SK-N-SH (cell line): ENCODE measurements around the gene GPR87. TPM values are rescaled to one million over a fixed set of nuclear protein-coding genes. Genes with fewer than 3 reads are reported as not detected.

ENCODE experiments used
- CTCF ChIA-PET: fragments of 300-600, 350-600 bp; formaldehyde crosslinking; extraction: SDS; loops from one replicate; lab custom pipeline; 2021; lab: Yijun Ruan, JAX
- POLR2A ChIA-PET: fragments of 350-600 bp; sonication (Branson Sonifier 250); formaldehyde crosslinking; extraction: SDS; loops from one replicate; lab custom pipeline; 2020; ENCODE audit warnings: antibody characterized with exemption, inconsistent platforms; lab: Yijun Ruan, JAX
- DNase-seq: peaks from one replicate; pipeline ENCODE4 v3.0.0; 2012
- H2AFZ ChIP-seq: fragments of 200-600 bp; sonication (generic); 2 replicates; pipeline ENCODE4 v1.8.1; 2016; ENCODE audit warnings: antibody characterized with exemption, mild to moderate bottlenecking, low read depth
- H3F3A ChIP-seq: fragments of 200-600 bp; sonication (generic); replicated peaks from 2 replicates; pipeline ENCODE3; 2016; ENCODE audit warnings: antibody characterized with exemption, mild to moderate bottlenecking; ENCODE audit not compliant: insufficient read depth
- H3K27ac ChIP-seq, 2 experiments: fragments of 200-500 bp in 1 of 2; fragments of 200-600 bp in 1 of 2; sonication (Bioruptor generic) in 1 of 2; sonication (generic), shearing (Covaris generic) in 1 of 2; 2 replicates each; pipeline versions ENCODE4 v1.5.1 to v1.6.1; 2014 to 2016; ENCODE audit warnings: low read depth in 2 of 2, inconsistent platforms in 1 of 2, low read length in 1 of 2, mild to moderate bottlenecking in 1 of 2, mixed read lengths in 1 of 2
- H3K27me3 ChIP-seq: fragments of 200-600 bp; sonication (generic), shearing (Covaris generic); 2 replicates; pipeline ENCODE4 v1.6.1; 2016; ENCODE audit warnings: mixed run types; ENCODE audit not compliant: insufficient read depth
- H3K36me3 ChIP-seq, 2 experiments: fragments of 200-500 bp in 1 of 2; fragments of 200-600 bp in 1 of 2; sonication (Bioruptor generic) in 1 of 2; sonication (generic) in 1 of 2; replicated peaks in 1 of 2; 2 replicates each; pipeline versions ENCODE3 to v1.5.1; 2014 to 2016; ENCODE audit warnings: low read length in 1 of 2, mild to moderate bottlenecking in 1 of 2; ENCODE audit not compliant: insufficient read depth in 2 of 2, control insufficient read depth in 1 of 2
- H3K4me1 ChIP-seq, 2 experiments: fragments of 200-500 bp in 1 of 2; fragments of 200-600 bp in 1 of 2; sonication (Bioruptor generic) in 1 of 2; sonication (generic), shearing (Covaris generic) in 1 of 2; 2 replicates each; pipeline versions ENCODE4 v1.5.1 to v1.6.1; 2014 to 2016; ENCODE audit warnings: low read depth in 1 of 2, low read length in 1 of 2, mixed run types in 1 of 2; ENCODE audit not compliant: insufficient read depth in 2 of 2, control insufficient read depth in 1 of 2
- H3K4me2 ChIP-seq: fragments of 200-600 bp; sonication (generic), shearing (Covaris generic); 2 replicates; pipeline ENCODE4 v1.6.1; 2017; ENCODE audit warnings: mixed run types
- H3K4me3 ChIP-seq, 2 experiments: fragments of 200-500 bp in 1 of 2; fragments of 200-600 bp in 1 of 2; sonication (Bioruptor generic) in 1 of 2; sonication (generic), shearing (Covaris generic) in 1 of 2; 2 replicates each; pipeline versions ENCODE4 v1.5.1 to v1.8.1; 2014 to 2016; ENCODE audit warnings: low read depth in 2 of 2, inconsistent platforms in 1 of 2, low read length in 1 of 2, mild to moderate bottlenecking in 1 of 2, mixed read lengths in 1 of 2, moderate library complexity in 1 of 2
- H3K79me2 ChIP-seq: fragments of 200-600 bp; sonication (generic); 2 replicates; pipeline ENCODE4 v1.8.1; 2017; ENCODE audit warnings: mild to moderate bottlenecking; ENCODE audit not compliant: insufficient read depth
- H3K9ac ChIP-seq: fragments of 200-600 bp; sonication (generic); 2 replicates; pipeline ENCODE4 v1.6.1; 2017; ENCODE audit warnings: mixed run types
- H3K9me2 ChIP-seq: fragments of 200-600 bp; sonication (generic); 2 replicates; pipeline ENCODE4 v1.6.1; 2017; ENCODE audit warnings: mixed run types
- H3K9me3 ChIP-seq: fragments of 200-600 bp; sonication (generic); 2 replicates; pipeline ENCODE4 v1.6.1; 2017; ENCODE audit warnings: mixed run types, mild to moderate bottlenecking, moderate library complexity
- H4K20me1 ChIP-seq: fragments of 200-600 bp; sonication (generic); 2 replicates; pipeline ENCODE4 v1.6.1; 2017; ENCODE audit warnings: mild to moderate bottlenecking, mixed run types; ENCODE audit not compliant: insufficient read depth
- EP300 ChIP-seq, 2 experiments: IDR thresholded peaks; 2 replicates each; pipeline versions ENCODE4 v1.4.0 to v1.6.1; 2012; ENCODE audit warnings: borderline replicate concordance in 1 of 2, low read depth in 1 of 2, low read length in 1 of 2
- EZH2phosphoT487 ChIP-seq: fragments of 200-600 bp; sonication (generic); IDR thresholded peaks from 2 replicates; pipeline ENCODE4 v1.6.1; 2017; ENCODE audit warnings: low read depth, mixed run types, mild to moderate bottlenecking, antibody characterized with exemption, moderate library complexity, borderline replicate concordance
- FOSL2 ChIP-seq: IDR thresholded peaks from 2 replicates; pipeline ENCODE4 v1.4.0; 2012; ENCODE audit warnings: low read depth, mild to moderate bottlenecking, moderate library complexity, borderline replicate concordance
- MEF2A ChIP-seq: IDR thresholded peaks from 2 replicates; pipeline ENCODE4 v1.4.0; 2012; ENCODE audit warnings: low read depth, borderline replicate concordance
- SIN3A ChIP-seq: IDR thresholded peaks from 2 replicates; pipeline ENCODE4 v1.6.1; 2012; ENCODE audit warnings: low read depth, mild to moderate bottlenecking, low read length, moderate library complexity, borderline replicate concordance
- SMC3 ChIP-seq: IDR thresholded peaks from 2 replicates; pipeline ENCODE4 v1.6.1; 2012; ENCODE audit warnings: low read depth, low read length, improper control_type of control experiment
- TAF1 ChIP-seq: IDR thresholded peaks from 2 replicates; pipeline ENCODE4 v1.6.1; 2012; ENCODE audit warnings: low read depth, mild to moderate bottlenecking, low read length, moderate library complexity, borderline replicate concordance
- TEAD4 ChIP-seq: IDR thresholded peaks from 2 replicates; pipeline ENCODE4 v1.4.0; 2012; ENCODE audit warnings: mild to moderate bottlenecking, borderline replicate concordance; ENCODE audit not compliant: insufficient read depth
- WGBS: methylation state at CpG from one replicate; pipeline ENCODE4 v1.1.6; 2017; ENCODE audit warnings: low lambda C conversion rate; 5-methylcytosine and 5-hydroxymethylcytosine counted together
- polyA plus RNA-seq, 3 experiments: library from polyadenylated mRNA; depleted of rRNA; stranded (reverse); fragments of >200 nt; gene quantifications; 2 replicates each; pipeline ENCODE4 v1.2.3, GENCODE V29; 2012
- TF ChIP-seq, protein P1 (sequence below): IDR thresholded peaks from 2 replicates; pipeline ENCODE4 v1.6.1; 2012; ENCODE audit warnings: mild to moderate bottlenecking, low read depth, low read length, moderate library complexity
- TF ChIP-seq, protein P2 (sequence below): IDR thresholded peaks from 2 replicates; pipeline ENCODE4 v1.4.0; 2012; ENCODE audit warnings: low read depth, borderline replicate concordance
- TF ChIP-seq, protein P3 (sequence below): fragments of 150-350 bp; IDR thresholded peaks from 2 replicates; pipeline ENCODE4 v1.6.1; 2017; ENCODE audit warnings: antibody characterized with exemption, low read length, low read depth, borderline replicate concordance
- TF ChIP-seq, protein P4 (sequence below): IDR thresholded peaks from 2 replicates; pipeline ENCODE4 v1.4.0; 2012; ENCODE audit warnings: low read depth, borderline replicate concordance
- TF ChIP-seq, protein P5 (sequence below): fragments of 150-350 bp; IDR thresholded peaks from 2 replicates; pipeline ENCODE4 v1.6.1; 2016; ENCODE audit warnings: mild to moderate bottlenecking, low read depth, low read length

Gene GPR87
- polyA plus RNA-seq, 1 of the 3 experiments (the other 2 are of a cell fraction) = 2.3 TPM

DNA sequence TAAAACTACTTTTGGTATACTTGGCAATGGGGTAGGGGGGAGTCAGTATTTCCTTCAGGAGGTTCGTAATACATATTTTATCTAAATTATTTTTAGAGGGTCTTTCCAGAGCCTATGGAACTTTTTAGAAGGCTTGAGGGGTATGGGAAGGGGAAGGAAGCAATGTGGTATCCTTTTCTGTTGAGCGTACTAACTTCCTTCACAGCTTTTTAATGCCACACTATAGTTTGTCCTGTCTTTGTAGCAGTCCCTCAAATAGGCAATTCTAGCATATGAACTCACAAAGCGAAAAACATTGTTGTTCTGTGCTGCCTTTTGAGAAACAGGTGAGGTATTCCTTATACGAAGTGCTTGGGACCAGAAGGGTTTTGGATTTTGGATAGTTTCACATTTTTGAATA is 35.0 kb upstream of the GPR87 start:
- ChIA-PET CTCF (no interaction called here), POLR2A (no interaction called here)
- no peak overlapping the region for H3K4me3 ChIP-seq

More for the DNA sequence above, 35.0 kb upstream of the GPR87 start:
- Histone ChIP-seq H3K4me1 (peaks cover 0 to 2% of the 10 kb centered on the region in 2 experiments; a peak in 1 of 4 replicates), H3K27me3 (peaks cover 14% of the 10 kb centered on the region; the same call in 1 of the 2 replicates), H2AFZ (no peak overlapping the region), H3K27ac (no peak overlapping the region), H3K9me3 (no peaks in the 10 kb centered on the region), H3K9ac (no peak overlapping the region), H3K4me2 (no peak overlapping the region), H3K9me2 (no peaks in the 10 kb centered on the region), H4K20me1 (no peaks in the 10 kb centered on the region), H3K36me3 (no peaks in the 10 kb centered on the region), H3K79me2 (no peaks in the 10 kb centered on the region)
- 42% methylated on average over 4 of the region's 4 CpGs for WGBS
- no peak for DNase-seq
- TF ChIP-seq TAF1 (no peak), SMC3 (no peak), SIN3A (no peak), TEAD4 (no peak), MEF2A (no peak), EZH2phosphoT487 (no peak), EP300 (IDR thresholded peaks at IDR 0.05; ENCODE audit: borderline replicate concordance in 1 of 2, low read depth in 1 of 2, low read length in 1 of 2) (no peak), FOSL2 (no peak)
- TF ChIP-seq, protein P1, sequence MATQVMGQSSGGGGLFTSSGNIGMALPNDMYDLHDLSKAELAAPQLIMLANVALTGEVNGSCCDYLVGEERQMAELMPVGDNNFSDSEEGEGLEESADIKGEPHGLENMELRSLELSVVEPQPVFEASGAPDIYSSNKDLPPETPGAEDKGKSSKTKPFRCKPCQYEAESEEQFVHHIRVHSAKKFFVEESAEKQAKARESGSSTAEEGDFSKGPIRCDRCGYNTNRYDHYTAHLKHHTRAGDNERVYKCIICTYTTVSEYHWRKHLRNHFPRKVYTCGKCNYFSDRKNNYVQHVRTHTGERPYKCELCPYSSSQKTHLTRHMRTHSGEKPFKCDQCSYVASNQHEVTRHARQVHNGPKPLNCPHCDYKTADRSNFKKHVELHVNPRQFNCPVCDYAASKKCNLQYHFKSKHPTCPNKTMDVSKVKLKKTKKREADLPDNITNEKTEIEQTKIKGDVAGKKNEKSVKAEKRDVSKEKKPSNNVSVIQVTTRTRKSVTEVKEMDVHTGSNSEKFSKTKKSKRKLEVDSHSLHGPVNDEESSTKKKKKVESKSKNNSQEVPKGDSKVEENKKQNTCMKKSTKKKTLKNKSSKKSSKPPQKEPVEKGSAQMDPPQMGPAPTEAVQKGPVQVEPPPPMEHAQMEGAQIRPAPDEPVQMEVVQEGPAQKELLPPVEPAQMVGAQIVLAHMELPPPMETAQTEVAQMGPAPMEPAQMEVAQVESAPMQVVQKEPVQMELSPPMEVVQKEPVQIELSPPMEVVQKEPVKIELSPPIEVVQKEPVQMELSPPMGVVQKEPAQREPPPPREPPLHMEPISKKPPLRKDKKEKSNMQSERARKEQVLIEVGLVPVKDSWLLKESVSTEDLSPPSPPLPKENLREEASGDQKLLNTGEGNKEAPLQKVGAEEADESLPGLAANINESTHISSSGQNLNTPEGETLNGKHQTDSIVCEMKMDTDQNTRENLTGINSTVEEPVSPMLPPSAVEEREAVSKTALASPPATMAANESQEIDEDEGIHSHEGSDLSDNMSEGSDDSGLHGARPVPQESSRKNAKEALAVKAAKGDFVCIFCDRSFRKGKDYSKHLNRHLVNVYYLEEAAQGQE = no peak
- TF ChIP-seq, protein P2, sequence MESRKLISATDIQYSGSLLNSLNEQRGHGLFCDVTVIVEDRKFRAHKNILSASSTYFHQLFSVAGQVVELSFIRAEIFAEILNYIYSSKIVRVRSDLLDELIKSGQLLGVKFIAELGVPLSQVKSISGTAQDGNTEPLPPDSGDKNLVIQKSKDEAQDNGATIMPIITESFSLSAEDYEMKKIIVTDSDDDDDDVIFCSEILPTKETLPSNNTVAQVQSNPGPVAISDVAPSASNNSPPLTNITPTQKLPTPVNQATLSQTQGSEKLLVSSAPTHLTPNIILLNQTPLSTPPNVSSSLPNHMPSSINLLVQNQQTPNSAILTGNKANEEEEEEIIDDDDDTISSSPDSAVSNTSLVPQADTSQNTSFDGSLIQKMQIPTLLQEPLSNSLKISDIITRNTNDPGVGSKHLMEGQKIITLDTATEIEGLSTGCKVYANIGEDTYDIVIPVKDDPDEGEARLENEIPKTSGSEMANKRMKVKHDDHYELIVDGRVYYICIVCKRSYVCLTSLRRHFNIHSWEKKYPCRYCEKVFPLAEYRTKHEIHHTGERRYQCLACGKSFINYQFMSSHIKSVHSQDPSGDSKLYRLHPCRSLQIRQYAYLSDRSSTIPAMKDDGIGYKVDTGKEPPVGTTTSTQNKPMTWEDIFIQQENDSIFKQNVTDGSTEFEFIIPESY = no peak
- TF ChIP-seq, protein P3, sequence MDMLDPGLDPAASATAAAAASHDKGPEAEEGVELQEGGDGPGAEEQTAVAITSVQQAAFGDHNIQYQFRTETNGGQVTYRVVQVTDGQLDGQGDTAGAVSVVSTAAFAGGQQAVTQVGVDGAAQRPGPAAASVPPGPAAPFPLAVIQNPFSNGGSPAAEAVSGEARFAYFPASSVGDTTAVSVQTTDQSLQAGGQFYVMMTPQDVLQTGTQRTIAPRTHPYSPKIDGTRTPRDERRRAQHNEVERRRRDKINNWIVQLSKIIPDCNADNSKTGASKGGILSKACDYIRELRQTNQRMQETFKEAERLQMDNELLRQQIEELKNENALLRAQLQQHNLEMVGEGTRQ = no peak
- TF ChIP-seq, protein P4, sequence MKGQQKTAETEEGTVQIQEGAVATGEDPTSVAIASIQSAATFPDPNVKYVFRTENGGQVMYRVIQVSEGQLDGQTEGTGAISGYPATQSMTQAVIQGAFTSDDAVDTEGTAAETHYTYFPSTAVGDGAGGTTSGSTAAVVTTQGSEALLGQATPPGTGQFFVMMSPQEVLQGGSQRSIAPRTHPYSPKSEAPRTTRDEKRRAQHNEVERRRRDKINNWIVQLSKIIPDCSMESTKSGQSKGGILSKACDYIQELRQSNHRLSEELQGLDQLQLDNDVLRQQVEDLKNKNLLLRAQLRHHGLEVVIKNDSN = no peak
- TF ChIP-seq, protein P5, sequence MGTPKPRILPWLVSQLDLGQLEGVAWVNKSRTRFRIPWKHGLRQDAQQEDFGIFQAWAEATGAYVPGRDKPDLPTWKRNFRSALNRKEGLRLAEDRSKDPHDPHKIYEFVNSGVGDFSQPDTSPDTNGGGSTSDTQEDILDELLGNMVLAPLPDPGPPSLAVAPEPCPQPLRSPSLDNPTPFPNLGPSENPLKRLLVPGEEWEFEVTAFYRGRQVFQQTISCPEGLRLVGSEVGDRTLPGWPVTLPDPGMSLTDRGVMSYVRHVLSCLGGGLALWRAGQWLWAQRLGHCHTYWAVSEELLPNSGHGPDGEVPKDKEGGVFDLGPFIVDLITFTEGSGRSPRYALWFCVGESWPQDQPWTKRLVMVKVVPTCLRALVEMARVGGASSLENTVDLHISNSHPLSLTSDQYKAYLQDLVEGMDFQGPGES = no peak
- TF ChIP-seq, all 33 proteins: peak for 0
- no peaks in the 10 kb centered on the region for H3F3A ChIP-seq
